CD4-positive, alpha-beta T cell treated with Interleukin-15 for 4 hours (primary cell): ENCODE measurements around the gene SEMA3F.
A peak's percentile ranks its signal among the peaks of the same experiment; 100 is the strongest.

Source experiments
- DNase-seq: peaks from one replicate; pipeline ENCODE4 v3.0.0-alpha.2; 2020; ENCODE audit warnings: low spot score

SEMA3F gene

GRCh38 chr3:50235716-50236483 lies 80.8 kb downstream of the SEMA3F start, which contains the start of gene GNAI2:
Gene GNAI2 (plus strand): TSS chr3:50236204. CDS start chr3:50236336, 132 bp downstream.
- DNase-seq = peak; percentile 99

- no peak for DNase-seq
These were observed 81.5 kb downstream of the SEMA3F start for GRCh38 chr3:50236484-50237132.

GRCh38 chr3:50237133-50237651 lies 82.1 kb downstream of the SEMA3F start:
- no peak for DNase-seq

GRCh38 chr3:50237754-50238548 lies 82.8 kb downstream of the SEMA3F start:
- DNase-seq = peak; percentile 84

GRCh38 chr3:50238549-50239026 lies 83.5 kb downstream of the SEMA3F start:
- DNase-seq = peak; percentile 31
